ENCODE measurements around the gene SLC25A29. TPM values are rescaled to one million over a fixed set of nuclear protein-coding genes. Genes with fewer than 3 reads are reported as not detected.
"Not testable (repeated sequence)": the region's sequence is repeated elsewhere in the genome, so short reads cannot be mapped to it uniquely, and the experiment has no call there.

The SLC25A29 gene
- total and polyA plus RNA-seq, 12 donors = 11.0 to 70.7 (median 23.6) TPM

DNA sequence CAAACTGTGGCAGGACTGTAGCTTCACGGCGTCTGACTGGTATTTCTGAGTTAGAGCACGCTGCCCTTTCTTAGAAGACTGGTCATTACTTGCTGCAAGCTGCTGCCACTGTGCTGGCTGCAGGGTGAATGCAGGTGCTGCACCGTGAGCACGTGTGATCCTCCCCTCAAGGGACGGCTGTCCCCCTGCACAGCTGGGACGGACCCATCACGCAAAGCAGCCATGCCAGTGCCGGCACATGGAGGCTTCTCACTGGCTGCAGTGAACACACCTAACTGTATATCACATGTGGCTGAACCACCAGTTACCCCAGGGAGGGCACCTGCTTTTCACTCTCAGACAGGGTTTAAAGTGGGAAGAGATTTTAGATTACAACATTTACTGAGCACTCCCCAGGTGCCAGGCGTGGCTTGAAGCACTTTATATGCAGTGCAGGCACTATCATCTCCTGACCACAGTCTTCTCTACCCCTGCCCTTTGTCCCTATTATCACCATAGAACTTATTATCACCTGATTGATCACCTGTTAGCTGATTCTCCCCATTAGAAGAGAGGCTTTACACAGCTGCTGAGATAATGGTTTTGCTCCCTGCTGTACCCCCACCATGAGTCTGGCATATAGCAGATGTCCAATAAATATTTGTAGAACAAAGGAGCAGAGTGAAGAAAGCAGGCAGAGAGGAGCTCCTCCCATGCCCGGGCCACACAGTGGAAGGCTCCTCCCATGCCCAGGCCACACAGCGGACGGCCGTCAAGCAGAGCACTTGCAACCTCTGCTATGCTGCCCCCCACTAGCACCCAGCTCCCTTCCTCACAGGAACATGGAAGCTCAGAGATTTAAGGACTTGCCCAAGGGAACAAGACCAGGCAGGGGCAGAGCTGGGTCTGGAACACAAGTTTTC, 42.8 kb upstream of the SLC25A29 start:
- Histone ChIP-seq H3K36me3 (peaks cover 0 to 86% (median 60%) of the 10 kb centered on the region in 9 donors), H3K9me3 (no peaks in the 10 kb centered on the region), H3K4me3 (no peak overlapping the region), H3K4me1 (peaks cover 0 to 25% (median 0%) of the 10 kb centered on the region in 9 donors), H3K27ac (no peak overlapping the region), H3K27me3 (no peaks in the 10 kb centered on the region)
- DNase-seq = no peak
- intact Hi-C loops (cut with DNase I) = no loop called here
- WGBS, 2 donors = 85 to 87% methylated on average over 14 of the region's 14 CpGs
- TF ChIP-seq, protein P1, sequence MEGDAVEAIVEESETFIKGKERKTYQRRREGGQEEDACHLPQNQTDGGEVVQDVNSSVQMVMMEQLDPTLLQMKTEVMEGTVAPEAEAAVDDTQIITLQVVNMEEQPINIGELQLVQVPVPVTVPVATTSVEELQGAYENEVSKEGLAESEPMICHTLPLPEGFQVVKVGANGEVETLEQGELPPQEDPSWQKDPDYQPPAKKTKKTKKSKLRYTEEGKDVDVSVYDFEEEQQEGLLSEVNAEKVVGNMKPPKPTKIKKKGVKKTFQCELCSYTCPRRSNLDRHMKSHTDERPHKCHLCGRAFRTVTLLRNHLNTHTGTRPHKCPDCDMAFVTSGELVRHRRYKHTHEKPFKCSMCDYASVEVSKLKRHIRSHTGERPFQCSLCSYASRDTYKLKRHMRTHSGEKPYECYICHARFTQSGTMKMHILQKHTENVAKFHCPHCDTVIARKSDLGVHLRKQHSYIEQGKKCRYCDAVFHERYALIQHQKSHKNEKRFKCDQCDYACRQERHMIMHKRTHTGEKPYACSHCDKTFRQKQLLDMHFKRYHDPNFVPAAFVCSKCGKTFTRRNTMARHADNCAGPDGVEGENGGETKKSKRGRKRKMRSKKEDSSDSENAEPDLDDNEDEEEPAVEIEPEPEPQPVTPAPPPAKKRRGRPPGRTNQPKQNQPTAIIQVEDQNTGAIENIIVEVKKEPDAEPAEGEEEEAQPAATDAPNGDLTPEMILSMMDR (IDR thresholded peaks at IDR 0.05) = no peak
- no peak for ATAC-seq

DNA sequence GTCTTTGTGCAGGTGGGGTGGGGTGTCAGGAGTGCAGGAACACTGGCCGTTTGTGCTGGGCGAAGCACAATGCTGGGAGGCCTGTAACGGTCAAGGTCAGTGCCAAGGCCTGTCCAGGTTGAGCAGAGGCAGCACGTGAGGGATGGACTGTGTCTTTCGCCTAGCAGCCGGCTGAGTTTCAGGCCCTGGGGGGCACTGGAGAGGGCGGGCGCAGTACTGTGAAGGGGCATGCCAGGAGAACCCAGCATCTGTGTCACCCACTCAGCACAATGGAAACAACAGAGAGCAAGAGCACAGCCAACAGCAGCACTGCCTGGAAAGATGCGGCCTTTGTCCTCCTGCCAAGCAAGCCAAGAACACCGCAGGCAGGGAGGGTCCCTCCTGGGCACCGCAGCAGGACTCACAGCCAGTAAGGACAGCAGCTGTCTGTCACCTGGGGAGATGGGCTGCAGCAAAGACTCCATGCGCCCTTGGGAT, 42.0 kb upstream of the SLC25A29 start:
- ATAC-seq (peak in 3 of 8 donors; percentile 14 to 29 (median 27)), DNase-seq (no peak)
- WGBS, 2 donors = 89 to 93% methylated on average over 12 of the region's 12 CpGs
- no peak overlapping the region for H3K4me3 ChIP-seq
- no peaks in the 10 kb centered on the region for H3K9me3 ChIP-seq
- intact Hi-C loops (cut with DNase I) = no loop called here
- H3K27ac ChIP-seq = no peak overlapping the region
- TF ChIP-seq, protein P1 (IDR thresholded peaks at IDR 0.05) = no peak
- peaks cover 0 to 85% (median 52%) of the 10 kb centered on the region in 9 donors for H3K36me3 ChIP-seq
- peaks cover 0 to 25% (median 0%) of the 10 kb centered on the region in 9 donors for H3K4me1 ChIP-seq
- H3K27me3 ChIP-seq = no peaks in the 10 kb centered on the region

DNA sequence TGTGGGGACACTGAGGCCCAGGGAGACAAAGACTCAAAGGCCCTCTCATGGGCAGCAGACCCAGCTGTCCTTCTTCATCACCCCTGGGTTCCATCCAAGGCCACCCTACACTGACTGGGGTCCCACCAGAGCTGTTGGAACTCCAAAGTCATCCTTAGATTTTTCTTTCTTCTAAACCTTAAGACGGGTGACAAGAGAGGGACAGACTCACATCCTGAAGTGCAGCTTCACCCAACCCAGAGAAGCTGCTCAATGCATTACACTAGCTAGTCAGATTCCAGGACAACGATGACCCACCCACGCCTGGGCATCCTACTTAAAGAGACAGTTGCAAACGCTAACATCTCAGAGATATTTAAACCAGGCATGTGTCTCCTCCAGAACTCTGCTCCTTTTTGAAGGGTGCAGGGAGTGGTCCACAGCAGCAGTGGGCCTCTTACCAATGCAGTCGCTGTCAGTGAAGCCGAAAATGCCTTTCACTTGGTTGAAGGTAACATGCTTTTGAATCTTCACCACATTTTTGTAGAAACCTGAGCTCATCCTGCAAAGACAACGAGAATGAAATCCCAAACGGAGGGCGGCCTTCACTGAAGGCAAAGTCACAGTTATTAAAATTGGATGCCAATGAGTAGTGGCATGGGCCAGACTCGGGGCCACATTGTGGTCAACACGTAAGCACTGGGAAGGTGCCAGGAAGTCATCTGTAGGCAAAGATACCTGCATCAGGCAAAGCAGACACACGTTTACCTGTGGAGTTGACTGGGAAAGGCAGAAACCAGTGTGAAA, 40.3 kb upstream of the SLC25A29 start:
- ATAC-seq = no peak
- TF ChIP-seq, protein P1 (IDR thresholded peaks at IDR 0.05) = no peak
- Histone ChIP-seq H3K4me3 (no peak overlapping the region), H3K4me1 (peaks cover 0 to 39% (median 9%) of the 10 kb centered on the region in 9 donors), H3K27me3 (no peaks in the 10 kb centered on the region), H3K36me3 (peaks cover 0 to 85% (median 42%) of the 10 kb centered on the region in 9 donors), H3K27ac (no peak overlapping the region), H3K9me3 (no peaks in the 10 kb centered on the region)
- WGBS, 2 donors = 91 to 92% methylated on average over 12 of the region's 12 CpGs
- intact Hi-C loops (cut with DNase I) = no loop called here
- no peak for DNase-seq

DNA sequence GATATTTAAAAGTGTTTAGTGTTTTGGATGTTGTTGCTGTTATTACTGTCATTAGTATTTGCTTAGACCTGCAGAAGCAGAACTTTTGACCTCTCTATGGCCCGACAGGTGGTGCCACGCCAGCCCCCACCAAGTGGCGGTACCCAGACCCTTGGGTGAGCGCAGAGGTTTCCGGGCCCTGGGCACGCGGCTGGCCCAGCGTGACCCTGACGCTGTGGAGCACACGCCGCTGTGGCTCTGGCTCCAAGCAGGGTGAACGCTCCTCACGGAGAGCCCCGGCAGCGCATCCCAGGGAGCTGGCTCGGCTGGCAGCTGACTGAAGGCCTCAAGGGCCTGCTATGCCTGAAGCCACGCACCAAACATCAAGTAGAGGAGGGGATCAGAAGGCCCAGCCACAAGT, 39.5 kb upstream of the SLC25A29 start:
- peaks cover 0 to 85% (median 35%) of the 10 kb centered on the region in 9 donors for H3K36me3 ChIP-seq
- H3K27ac ChIP-seq = no peak overlapping the region
- H3K4me1 ChIP-seq = peaks cover under 1 to 39% (median 17%) of the 10 kb centered on the region in 9 donors
- 95 to 97% methylated on average over 17 of the region's 17 CpGs for WGBS, 2 donors
- intact Hi-C loops (cut with DNase I) = no loop called here
- DNase-seq (no peak), ATAC-seq (peak in 1 of 8 donors; percentile 43)
- H3K4me3 ChIP-seq = no peak overlapping the region
- TF ChIP-seq, protein P1 (IDR thresholded peaks at IDR 0.05) = no peak
- H3K27me3 ChIP-seq = no peaks in the 10 kb centered on the region
- H3K9me3 ChIP-seq = no peaks in the 10 kb centered on the region

DNA sequence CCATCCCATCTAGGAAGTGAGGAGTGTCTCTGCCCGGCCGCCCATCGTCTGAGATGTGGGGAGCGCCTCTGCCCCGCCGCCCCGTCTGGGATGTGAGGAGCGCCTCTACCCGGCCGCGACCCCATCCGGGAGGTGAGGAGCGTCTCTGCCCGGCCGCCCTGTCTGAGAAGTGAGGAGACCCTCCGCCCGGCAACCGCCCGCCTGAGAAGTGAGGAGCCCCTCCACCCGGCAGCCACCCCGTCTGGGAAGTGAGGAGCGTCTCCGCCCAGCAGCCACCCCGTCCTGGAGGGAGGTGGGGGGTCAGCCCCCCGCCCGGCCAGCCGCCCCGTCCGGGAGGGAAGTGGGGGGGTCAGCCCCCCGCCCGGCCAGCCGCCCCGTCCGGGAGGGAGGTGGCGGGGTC, 38.4 kb upstream of the SLC25A29 start:
- H3K27me3 ChIP-seq; H3K9me3 ChIP-seq; intact Hi-C loops (cut with DNase I); H3K4me3 ChIP-seq; ATAC-seq; H3K27ac ChIP-seq; DNase-seq: not testable (repeated sequence)
- 92 to 100% methylated on average over 2 to 28 of the region's 35 CpGs for WGBS, 2 donors
- Histone ChIP-seq H3K36me3 (peaks cover 0 to 85% (median 25%) of the 10 kb centered on the region in 9 donors), H3K4me1 (peaks cover 6 to 39% (median 24%) of the 10 kb centered on the region in 9 donors)

DNA sequence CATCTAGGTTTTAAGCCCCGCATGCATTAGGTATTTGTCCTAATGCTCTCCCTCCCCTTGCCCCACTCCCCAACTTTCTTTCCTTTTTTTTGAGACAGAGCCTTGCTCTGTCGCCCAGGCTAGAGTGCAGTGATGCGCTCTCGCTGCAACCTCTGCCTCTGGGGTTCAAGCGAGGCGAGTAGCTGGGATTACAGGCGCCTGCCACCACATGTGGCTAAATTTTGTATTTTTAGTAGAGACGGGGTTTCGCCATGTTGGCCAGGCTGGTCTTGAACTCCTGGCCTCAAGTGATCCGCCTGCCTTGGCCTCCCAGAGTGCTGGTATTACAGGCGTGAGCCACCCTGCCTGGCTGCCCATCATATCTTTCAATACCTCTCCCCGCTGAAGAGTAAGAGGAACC, 36.6 kb upstream of the SLC25A29 start:
- ATAC-seq; H3K9me3 ChIP-seq; H3K27me3 ChIP-seq; intact Hi-C loops (cut with DNase I); DNase-seq; H3K4me3 ChIP-seq: not testable (repeated sequence)
- peaks cover 6 to 37% (median 24%) of the 10 kb centered on the region in 9 donors for H3K4me1 ChIP-seq
- H3K36me3 ChIP-seq = peaks cover 0 to 84% (median 31%) of the 10 kb centered on the region in 9 donors
- peak overlapping the region in 2 of 10 donors; percentile 15 to 50 for H3K27ac ChIP-seq
- WGBS, 2 donors = 95 to 97% methylated on average over 12 of the region's 12 CpGs
